ENCODE data around the gene PPP1R9A. TPM values are rescaled to one million over a fixed set of nuclear protein-coding genes. Genes with fewer than 3 reads are reported as not detected.

PPP1R9A gene
- polyA plus RNA-seq, 1 donor (not counting 4 experiments of a cell fraction or from before 2014, with no cell fraction given), result 0.01 TPM

DNA sequence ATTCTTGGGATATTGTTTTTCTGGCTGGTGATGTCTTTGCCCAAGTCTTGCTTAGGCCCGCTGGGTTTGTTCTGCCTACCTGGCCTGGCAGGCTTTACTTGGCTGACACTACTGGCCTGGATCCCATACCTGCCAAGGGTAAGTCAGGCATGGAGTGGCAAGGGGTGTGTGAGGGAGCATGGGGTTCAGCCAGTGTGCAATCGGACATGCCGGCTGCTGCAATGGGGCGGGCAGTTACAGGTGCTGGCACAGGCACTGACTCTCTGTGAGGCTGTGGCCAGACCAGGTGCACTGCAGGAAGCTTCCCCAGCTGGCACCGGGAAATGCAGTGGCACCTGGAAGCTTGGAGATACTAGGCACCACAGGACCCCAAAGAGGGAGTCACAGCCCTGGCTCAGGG lies 248.6 kb downstream of the PPP1R9A start:
- no peaks in the 10 kb centered on the region for H3K36me3 ChIP-seq (ENCODE audit: control insufficient read depth in 2 of 2, extremely low read depth in 1 of 2, insufficient read depth in 2 of 2, low read length in 2 of 2)
- H3K27me3 ChIP-seq (ENCODE audit: control insufficient read depth, extremely low read depth, insufficient read depth, low read length), result no peaks in the 10 kb centered on the region
- no peaks in the 10 kb centered on the region for H3K9me1 ChIP-seq (ENCODE audit: control insufficient read depth, extremely low read depth, insufficient read depth, low read length)
- H3K9ac ChIP-seq (ENCODE audit: control insufficient read depth, extremely low read depth, insufficient read depth, low read length), result no peak overlapping the region
- no peak overlapping the region for H2AFZ ChIP-seq (ENCODE audit: control insufficient read depth, low read length)
- H3K4me3 ChIP-seq (ENCODE audit: control insufficient read depth in 2 of 3, extremely low read depth in 1 of 3, insufficient read depth in 2 of 3, low read depth in 1 of 3, low read length in 3 of 3), result no peak overlapping the region
- H3K79me2 ChIP-seq (ENCODE audit: control insufficient read depth, insufficient read depth, low read length), result no peaks in the 10 kb centered on the region
- no peak overlapping the region for H3K4me2 ChIP-seq (ENCODE audit: control insufficient read depth, extremely low read depth, insufficient read depth, low read depth, low read length)
- FAIRE-seq (no peak), DNase-seq (ENCODE audit: low read depth, low spot score) (no peak)
- TF ChIP-seq EZH2 (IDR thresholded peaks at IDR 0.05; ENCODE audit: low read length), result no peak
- TF ChIP-seq, protein P1, sequence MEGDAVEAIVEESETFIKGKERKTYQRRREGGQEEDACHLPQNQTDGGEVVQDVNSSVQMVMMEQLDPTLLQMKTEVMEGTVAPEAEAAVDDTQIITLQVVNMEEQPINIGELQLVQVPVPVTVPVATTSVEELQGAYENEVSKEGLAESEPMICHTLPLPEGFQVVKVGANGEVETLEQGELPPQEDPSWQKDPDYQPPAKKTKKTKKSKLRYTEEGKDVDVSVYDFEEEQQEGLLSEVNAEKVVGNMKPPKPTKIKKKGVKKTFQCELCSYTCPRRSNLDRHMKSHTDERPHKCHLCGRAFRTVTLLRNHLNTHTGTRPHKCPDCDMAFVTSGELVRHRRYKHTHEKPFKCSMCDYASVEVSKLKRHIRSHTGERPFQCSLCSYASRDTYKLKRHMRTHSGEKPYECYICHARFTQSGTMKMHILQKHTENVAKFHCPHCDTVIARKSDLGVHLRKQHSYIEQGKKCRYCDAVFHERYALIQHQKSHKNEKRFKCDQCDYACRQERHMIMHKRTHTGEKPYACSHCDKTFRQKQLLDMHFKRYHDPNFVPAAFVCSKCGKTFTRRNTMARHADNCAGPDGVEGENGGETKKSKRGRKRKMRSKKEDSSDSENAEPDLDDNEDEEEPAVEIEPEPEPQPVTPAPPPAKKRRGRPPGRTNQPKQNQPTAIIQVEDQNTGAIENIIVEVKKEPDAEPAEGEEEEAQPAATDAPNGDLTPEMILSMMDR (optimal IDR thresholded peaks at IDR 0.05 in 1 of 3, IDR thresholded peaks at IDR 0.05 in 1 of 3, conservative IDR thresholded peaks at IDR 0.05 in 1 of 3; ENCODE audit: extremely low read depth in 1 of 3, insufficient read depth in 2 of 3, low read length in 3 of 3), result no peak
- no peaks in the 10 kb centered on the region for H3K9me3 ChIP-seq (ENCODE audit: control insufficient read depth, low read depth, low read length)
- no peaks in the 10 kb centered on the region for H4K20me1 ChIP-seq (ENCODE audit: control insufficient read depth, extremely low read depth, insufficient read depth, low read length)
- dilution Hi-C loops (cut with MboI; ENCODE audit: extremely low pct_ligation_motif_present, low sequenced_read_pairs), result no loop called here
- no peaks in the 10 kb centered on the region for H3K4me1 ChIP-seq (ENCODE audit: control insufficient read depth, extremely low read depth, insufficient read depth, low read length)
- H3K27ac ChIP-seq (ENCODE audit: control insufficient read depth, insufficient read depth, low read length), result no peak overlapping the region

DNA sequence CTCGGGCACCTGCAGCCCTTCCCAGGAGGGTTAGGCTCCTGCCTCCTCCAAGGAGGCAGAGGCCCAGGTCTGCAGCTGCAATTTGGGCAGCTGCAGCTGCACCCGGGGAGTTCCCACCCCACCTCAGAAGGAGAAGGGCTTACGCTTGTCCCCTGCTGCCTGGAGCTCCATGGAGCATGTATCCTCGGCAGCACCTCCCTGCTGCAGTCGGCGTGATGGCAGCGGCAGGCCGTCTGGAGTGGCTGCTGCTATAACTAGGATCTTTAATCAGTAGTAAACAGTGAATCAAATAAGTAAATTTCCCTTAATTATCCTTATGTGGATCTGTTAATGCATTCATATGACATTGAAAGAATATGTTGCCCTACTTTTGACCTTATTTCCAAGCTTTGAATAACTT lies 250.0 kb downstream of the PPP1R9A start:
- Histone ChIP-seq H3K9me1 (ENCODE audit: control insufficient read depth, extremely low read depth, insufficient read depth, low read length) (no peaks in the 10 kb centered on the region), H3K9ac (ENCODE audit: control insufficient read depth, extremely low read depth, insufficient read depth, low read length) (no peak overlapping the region), H3K4me1 (ENCODE audit: control insufficient read depth, extremely low read depth, insufficient read depth, low read length) (no peaks in the 10 kb centered on the region), H3K4me3 (ENCODE audit: control insufficient read depth in 2 of 3, extremely low read depth in 1 of 3, insufficient read depth in 2 of 3, low read depth in 1 of 3, low read length in 3 of 3) (no peak overlapping the region), H4K20me1 (ENCODE audit: control insufficient read depth, extremely low read depth, insufficient read depth, low read length) (no peaks in the 10 kb centered on the region), H3K4me2 (ENCODE audit: control insufficient read depth, extremely low read depth, insufficient read depth, low read depth, low read length) (no peak overlapping the region), H2AFZ (ENCODE audit: control insufficient read depth, low read length) (no peak overlapping the region), H3K9me3 (ENCODE audit: control insufficient read depth, low read depth, low read length) (no peaks in the 10 kb centered on the region), H3K79me2 (ENCODE audit: control insufficient read depth, insufficient read depth, low read length) (no peaks in the 10 kb centered on the region), H3K36me3 (ENCODE audit: control insufficient read depth in 2 of 2, extremely low read depth in 1 of 2, insufficient read depth in 2 of 2, low read length in 2 of 2) (no peaks in the 10 kb centered on the region), H3K27ac (ENCODE audit: control insufficient read depth, insufficient read depth, low read length) (no peak overlapping the region), H3K27me3 (ENCODE audit: control insufficient read depth, extremely low read depth, insufficient read depth, low read length) (no peaks in the 10 kb centered on the region)
- FAIRE-seq (no peak), DNase-seq (ENCODE audit: low read depth, low spot score) (no peak)
- dilution Hi-C loops (cut with MboI; ENCODE audit: extremely low pct_ligation_motif_present, low sequenced_read_pairs), result no loop called here
- no peak for TF ChIP-seq EZH2 (IDR thresholded peaks at IDR 0.05; ENCODE audit: low read length)
- TF ChIP-seq, protein P1 (optimal IDR thresholded peaks at IDR 0.05 in 1 of 3, IDR thresholded peaks at IDR 0.05 in 1 of 3, conservative IDR thresholded peaks at IDR 0.05 in 1 of 3; ENCODE audit: extremely low read depth in 1 of 3, insufficient read depth in 2 of 3, low read length in 3 of 3), result no peak

All from keratinocyte (primary cell).